WTC11 (cell line): Measurements from ENCODE around the gene ACSF2. TPM values are rescaled to one million over a fixed set of nuclear protein-coding genes. Genes with fewer than 3 reads are reported as not detected.

Experiments used
- ATAC-seq: fragments of 200-7000 bp; cut with Tn5 transposase; 2 replicates; pipeline ENCODE4 v1.10.0; 2021; ENCODE audit warnings: mild to moderate bottlenecking, moderate library complexity
- CTCF ChIA-PET: fragments of 300-600 bp; sonication (Branson Sonifier 250); formaldehyde crosslinking; loops from one replicate; lab custom pipeline; 2021; ENCODE audit warnings: antibody characterized with exemption; lab: Charles Lee
- POLR2A ChIA-PET: fragments of 350-600 bp; sonication (Branson Sonifier 250); formaldehyde crosslinking; loops from one replicate; lab custom pipeline; 2021; ENCODE audit warnings: antibody characterized with exemption; lab: Charles Lee
- DNase-seq: peaks from one replicate; pipeline ENCODE4 v3.0.0; 2021; ENCODE audit warnings: low spot score
- H3K27ac Mint-ChIP-seq: 2 replicates; pipeline ENCODE4 v1.8.0; 2021; ENCODE audit warnings: mixed read lengths
- H3K27me3 Mint-ChIP-seq: 2 replicates; pipeline ENCODE4 v1.8.0; 2021; ENCODE audit warnings: low read depth, mild to moderate bottlenecking, moderate library complexity, mixed read lengths
- H3K36me3 Mint-ChIP-seq: 2 replicates; pipeline ENCODE4 v1.8.0; 2021; ENCODE audit warnings: mixed read lengths
- H3K4me1 Mint-ChIP-seq: 2 replicates; pipeline ENCODE4 v1.8.0; 2022; ENCODE audit warnings: mixed read lengths
- H3K4me3 Mint-ChIP-seq: 2 replicates; pipeline ENCODE4 v1.8.0; 2021; ENCODE audit warnings: mild to moderate bottlenecking, moderate library complexity, mixed read lengths
- H3K9me3 Mint-ChIP-seq: 2 replicates; pipeline ENCODE4 v1.8.0; 2021; ENCODE audit warnings: mixed read lengths
- ATF6 ChIP-seq: sonication (generic); formaldehyde crosslinking; IDR thresholded peaks from 2 replicates; pipeline ENCODE4 v1.8.1; 2023; ENCODE audit warnings: mild to moderate bottlenecking, missing genetic modification reagents
- CDX4 ChIP-seq: fragments of 250-450 bp; sonication (Bioruptor Pico); IDR thresholded peaks from 2 replicates; pipeline ENCODE4 v1.9.0; 2021; ENCODE audit warnings: moderate library complexity, mild to moderate bottlenecking, inconsistent platforms, borderline replicate concordance
- CREB1 ChIP-seq: sonication (generic); formaldehyde crosslinking; IDR thresholded peaks from 2 replicates; pipeline ENCODE4 v1.8.0; 2023; ENCODE audit warnings: mild to moderate bottlenecking, missing genetic modification reagents
- CREM ChIP-seq: sonication (generic); formaldehyde crosslinking; IDR thresholded peaks from 2 replicates; pipeline ENCODE4 v1.8.1; 2022; ENCODE audit warnings: mild to moderate bottlenecking, missing genetic modification reagents, moderate library complexity
- GTF2I ChIP-seq: fragments of 250-450 bp; sonication (Bioruptor Pico); conservative IDR thresholded peaks from 2 replicates; pipeline ENCODE4 v1.4.0; 2021; ENCODE audit warnings: mild to moderate bottlenecking
- NR3C1 ChIP-seq: sonication (generic); formaldehyde crosslinking; conservative IDR thresholded peaks from 2 replicates; pipeline ENCODE4 v1.8.1; 2023; ENCODE audit warnings: low read depth, mild to moderate bottlenecking, missing genetic modification reagents
- RELA ChIP-seq: sonication (generic); formaldehyde crosslinking; IDR thresholded peaks from 2 replicates; pipeline ENCODE4 v1.8.1; 2022; ENCODE audit warnings: missing genetic modification reagents, mild to moderate bottlenecking, borderline replicate concordance
- RORB ChIP-seq: fragments of 250-450 bp; sonication (Bioruptor Pico); IDR thresholded peaks from 2 replicates; pipeline ENCODE4 v1.9.0; 2021; ENCODE audit warnings: mild to moderate bottlenecking
- SMAD3 ChIP-seq: sonication (generic); formaldehyde crosslinking; IDR thresholded peaks from 2 replicates; pipeline ENCODE4 v1.8.0; 2022; ENCODE audit warnings: missing genetic modification reagents, mild to moderate bottlenecking, borderline replicate concordance
- SOX15 ChIP-seq: fragments of 250-450 bp; sonication (Bioruptor Pico); IDR thresholded peaks from 2 replicates; pipeline ENCODE4 v1.9.0; 2021; ENCODE audit warnings: mild to moderate bottlenecking
- TEAD1 ChIP-seq: sonication (generic); formaldehyde crosslinking; IDR thresholded peaks from 2 replicates; pipeline ENCODE4 v1.8.0; 2022; ENCODE audit warnings: mild to moderate bottlenecking, missing genetic modification reagents
- ZNF232 ChIP-seq: sonication (generic); formaldehyde crosslinking; IDR thresholded peaks from 2 replicates; pipeline ENCODE4 v1.8.0; 2022; ENCODE audit warnings: mild to moderate bottlenecking, missing genetic modification reagents
- ZNF263 ChIP-seq: sonication (generic); formaldehyde crosslinking; IDR thresholded peaks from 2 replicates; pipeline ENCODE4 v1.8.1; 2022; ENCODE audit warnings: low read depth, mild to moderate bottlenecking, moderate library complexity, missing genetic modification reagents
- ZNF416 ChIP-seq: fragments of 250-450 bp; sonication (Bioruptor Pico); IDR thresholded peaks from 2 replicates; pipeline ENCODE4 v1.9.0; 2021; ENCODE audit warnings: mild to moderate bottlenecking, inconsistent platforms
- ZNF425 ChIP-seq: fragments of 250-450 bp; sonication (Bioruptor Pico); conservative IDR thresholded peaks from 2 replicates; pipeline ENCODE4 v1.9.0; 2021; ENCODE audit warnings: mild to moderate bottlenecking
- ZNF512 ChIP-seq: sonication (generic); formaldehyde crosslinking; IDR thresholded peaks from 2 replicates; pipeline ENCODE4 v1.8.1; 2022; ENCODE audit warnings: missing genetic modification reagents, borderline replicate concordance
- total RNA-seq: library from RNA; stranded (reverse); gene quantifications from 3 replicates; pipeline ENCODE4 v1.2.3, GENCODE V29; 2021
- TF ChIP-seq, protein P1 (sequence below): sonication (generic); formaldehyde crosslinking; IDR thresholded peaks from 2 replicates; pipeline ENCODE4 v1.8.0; 2023; ENCODE audit warnings: mild to moderate bottlenecking, missing genetic modification reagents
- TF ChIP-seq, protein P2 (sequence below): sonication (generic); formaldehyde crosslinking; IDR thresholded peaks from 2 replicates; pipeline ENCODE4 v1.8.0; 2022; ENCODE audit warnings: mild to moderate bottlenecking, missing genetic modification reagents
- TF ChIP-seq, protein P3 (sequence below): sonication (generic); formaldehyde crosslinking; IDR thresholded peaks from 2 replicates; pipeline ENCODE4 v1.8.0; 2022; ENCODE audit warnings: mild to moderate bottlenecking, missing genetic modification reagents

Gene ACSF2
- total RNA-seq, 1 experiment from 2014 or later = 19.9 TPM

DNA sequence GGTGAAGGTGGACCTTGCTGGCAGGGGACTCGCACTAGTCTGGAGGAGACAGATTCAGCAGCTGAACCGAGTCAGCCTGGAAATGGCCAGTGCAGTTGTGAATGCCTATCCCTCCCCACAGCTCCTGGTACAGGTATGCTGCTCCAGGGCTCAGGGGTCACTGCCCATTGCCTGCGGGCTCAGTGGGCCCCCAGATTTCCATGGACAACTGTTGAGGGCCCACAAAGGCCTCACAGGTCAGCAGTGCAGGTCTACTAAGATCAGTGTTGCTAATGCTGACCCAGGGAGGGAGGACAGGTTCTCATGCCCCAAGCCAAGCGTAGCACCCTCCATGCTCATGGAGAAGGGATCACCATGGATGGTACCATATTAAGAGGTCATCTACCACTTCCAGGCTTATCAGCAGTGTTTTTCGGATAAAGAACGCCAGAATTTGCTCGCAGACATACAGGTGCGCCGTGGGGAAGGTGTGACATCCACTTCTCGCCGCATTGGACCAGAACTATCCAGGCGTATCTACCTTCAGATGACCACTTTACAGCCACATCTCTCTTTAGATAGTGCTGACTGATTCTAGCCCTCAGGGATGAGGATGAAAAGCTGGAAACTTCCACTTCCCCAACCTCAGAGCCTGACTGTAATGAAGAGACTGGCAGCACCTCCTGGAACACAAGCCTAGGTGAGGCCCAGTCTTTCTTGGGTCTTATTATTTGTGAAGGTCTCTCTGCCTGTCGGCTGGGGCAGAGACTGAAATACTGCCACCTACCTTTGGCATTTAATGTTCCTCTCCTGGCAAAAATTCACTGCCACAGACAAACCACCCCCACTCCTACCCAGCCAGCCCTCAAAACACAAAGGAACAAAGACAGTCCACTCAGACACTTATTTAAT is 45.4 kb upstream of the ACSF2 start (continued):
- TF ChIP-seq, protein P1, sequence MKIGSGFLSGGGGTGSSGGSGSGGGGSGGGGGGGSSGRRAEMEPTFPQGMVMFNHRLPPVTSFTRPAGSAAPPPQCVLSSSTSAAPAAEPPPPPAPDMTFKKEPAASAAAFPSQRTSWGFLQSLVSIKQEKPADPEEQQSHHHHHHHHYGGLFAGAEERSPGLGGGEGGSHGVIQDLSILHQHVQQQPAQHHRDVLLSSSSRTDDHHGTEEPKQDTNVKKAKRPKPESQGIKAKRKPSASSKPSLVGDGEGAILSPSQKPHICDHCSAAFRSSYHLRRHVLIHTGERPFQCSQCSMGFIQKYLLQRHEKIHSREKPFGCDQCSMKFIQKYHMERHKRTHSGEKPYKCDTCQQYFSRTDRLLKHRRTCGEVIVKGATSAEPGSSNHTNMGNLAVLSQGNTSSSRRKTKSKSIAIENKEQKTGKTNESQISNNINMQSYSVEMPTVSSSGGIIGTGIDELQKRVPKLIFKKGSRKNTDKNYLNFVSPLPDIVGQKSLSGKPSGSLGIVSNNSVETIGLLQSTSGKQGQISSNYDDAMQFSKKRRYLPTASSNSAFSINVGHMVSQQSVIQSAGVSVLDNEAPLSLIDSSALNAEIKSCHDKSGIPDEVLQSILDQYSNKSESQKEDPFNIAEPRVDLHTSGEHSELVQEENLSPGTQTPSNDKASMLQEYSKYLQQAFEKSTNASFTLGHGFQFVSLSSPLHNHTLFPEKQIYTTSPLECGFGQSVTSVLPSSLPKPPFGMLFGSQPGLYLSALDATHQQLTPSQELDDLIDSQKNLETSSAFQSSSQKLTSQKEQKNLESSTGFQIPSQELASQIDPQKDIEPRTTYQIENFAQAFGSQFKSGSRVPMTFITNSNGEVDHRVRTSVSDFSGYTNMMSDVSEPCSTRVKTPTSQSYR (CRISPR knock-in tag) = no peak
- TF ChIP-seq CREB1 (no peak), RELA (CRISPR knock-in tag) (no peak), NR3C1 (CRISPR knock-in tag) (no peak), TEAD1 (CRISPR knock-in tag) (no peak), CDX4 (CRISPR knock-in tag) (no peak), GTF2I (CRISPR knock-in tag) (no peak), RORB (CRISPR knock-in tag) (no peak), SOX15 (CRISPR knock-in tag) (no peak), ZNF416 (CRISPR knock-in tag) (no peak), ZNF263 (CRISPR knock-in tag) (no peak)
- TF ChIP-seq, protein P2, sequence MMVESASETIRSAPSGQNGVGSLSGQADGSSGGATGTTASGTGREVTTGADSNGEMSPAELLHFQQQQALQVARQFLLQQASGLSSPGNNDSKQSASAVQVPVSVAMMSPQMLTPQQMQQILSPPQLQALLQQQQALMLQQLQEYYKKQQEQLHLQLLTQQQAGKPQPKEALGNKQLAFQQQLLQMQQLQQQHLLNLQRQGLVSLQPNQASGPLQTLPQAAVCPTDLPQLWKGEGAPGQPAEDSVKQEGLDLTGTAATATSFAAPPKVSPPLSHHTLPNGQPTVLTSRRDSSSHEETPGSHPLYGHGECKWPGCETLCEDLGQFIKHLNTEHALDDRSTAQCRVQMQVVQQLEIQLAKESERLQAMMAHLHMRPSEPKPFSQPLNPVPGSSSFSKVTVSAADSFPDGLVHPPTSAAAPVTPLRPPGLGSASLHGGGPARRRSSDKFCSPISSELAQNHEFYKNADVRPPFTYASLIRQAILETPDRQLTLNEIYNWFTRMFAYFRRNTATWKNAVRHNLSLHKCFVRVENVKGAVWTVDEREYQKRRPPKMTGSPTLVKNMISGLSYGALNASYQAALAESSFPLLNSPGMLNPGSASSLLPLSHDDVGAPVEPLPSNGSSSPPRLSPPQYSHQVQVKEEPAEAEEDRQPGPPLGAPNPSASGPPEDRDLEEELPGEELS (CRISPR knock-in tag) = no peak

GRCh38 chr17:50381260-50381815 is 44.7 kb upstream of the ACSF2 start:
- POLR2A ChIA-PET = no interaction called here
- CTCF ChIA-PET = interaction anchor here (1.0 to 7.2 kb wide), 4 partner anchors 16 to 244 kb away, joined by 4 to 51 read pairs (median 9); partner anchors contain the start of genes ACSF2 and LRRC59
- no peak for ATAC-seq
- DNase-seq = no peak
- no peaks in the 10 kb centered on the region for H3K9me3 Mint-ChIP-seq
- peaks cover 63% of the 10 kb centered on the region for H3K36me3 Mint-ChIP-seq
- no peaks in the 10 kb centered on the region for H3K4me1 Mint-ChIP-seq
- H3K4me3 Mint-ChIP-seq = no peak overlapping the region
- H3K27me3 Mint-ChIP-seq = no peaks in the 10 kb centered on the region; the same call in 1 of the 2 replicates
- no peak overlapping the region for H3K27ac Mint-ChIP-seq
- TF ChIP-seq, protein P2 (CRISPR knock-in tag) = no peak
- TF ChIP-seq ZNF425 (CRISPR knock-in tag) (no peak), ZNF232 (CRISPR knock-in tag) (no peak), ATF6 (CRISPR knock-in tag) (no peak), CREM (CRISPR knock-in tag) (no peak), SMAD3 (CRISPR knock-in tag) (no peak), ZNF512 (CRISPR knock-in tag) (no peak)
- TF ChIP-seq, protein P3, sequence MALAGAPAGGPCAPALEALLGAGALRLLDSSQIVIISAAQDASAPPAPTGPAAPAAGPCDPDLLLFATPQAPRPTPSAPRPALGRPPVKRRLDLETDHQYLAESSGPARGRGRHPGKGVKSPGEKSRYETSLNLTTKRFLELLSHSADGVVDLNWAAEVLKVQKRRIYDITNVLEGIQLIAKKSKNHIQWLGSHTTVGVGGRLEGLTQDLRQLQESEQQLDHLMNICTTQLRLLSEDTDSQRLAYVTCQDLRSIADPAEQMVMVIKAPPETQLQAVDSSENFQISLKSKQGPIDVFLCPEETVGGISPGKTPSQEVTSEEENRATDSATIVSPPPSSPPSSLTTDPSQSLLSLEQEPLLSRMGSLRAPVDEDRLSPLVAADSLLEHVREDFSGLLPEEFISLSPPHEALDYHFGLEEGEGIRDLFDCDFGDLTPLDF = no peak
